Measurements from ENCODE around the gene SHISA7. TPM values are rescaled to one million over a fixed set of nuclear protein-coding genes. Genes with fewer than 3 reads are reported as not detected.

SHISA7 gene
- total RNA-seq, 1 donor, result not detected

GRCh38 chr19:55457683-55458457, 14.8 kb upstream of the SHISA7 start:
- H3K4me3 ChIP-seq (ENCODE audit: low read depth, low read length), result no peak overlapping the region
- no peak for DNase-seq (ENCODE audit: low read depth)
- no peak for TF ChIP-seq CTCF (IDR thresholded peaks at IDR 0.05; ENCODE audit: insufficient read depth, low read length)

DNA sequence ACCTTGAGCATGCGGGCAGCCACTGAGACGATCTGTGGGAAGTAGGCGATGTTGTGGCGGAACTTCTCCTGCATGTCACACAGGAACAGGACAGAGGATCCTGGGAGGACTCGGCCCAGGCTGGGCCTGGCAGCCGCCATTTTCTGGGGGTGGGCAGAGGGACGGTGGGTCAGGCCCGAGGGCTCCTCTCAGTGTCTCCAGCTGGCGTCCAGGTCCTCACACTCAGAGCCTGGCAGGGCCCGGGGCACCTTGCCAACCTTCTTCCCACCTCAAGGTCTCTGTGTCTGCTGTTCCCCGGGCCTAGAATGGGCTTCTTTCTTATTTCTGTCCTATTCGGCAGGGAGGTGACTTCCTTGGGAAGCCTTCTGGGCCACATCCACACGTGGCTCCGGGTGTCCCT, 13.2 kb upstream of the SHISA7 start:
- no peak for TF ChIP-seq CTCF (IDR thresholded peaks at IDR 0.05; ENCODE audit: insufficient read depth, low read length)
- H3K4me3 ChIP-seq (ENCODE audit: low read depth, low read length), result no peak overlapping the region
- DNase-seq (ENCODE audit: low read depth), result no peak

DNA sequence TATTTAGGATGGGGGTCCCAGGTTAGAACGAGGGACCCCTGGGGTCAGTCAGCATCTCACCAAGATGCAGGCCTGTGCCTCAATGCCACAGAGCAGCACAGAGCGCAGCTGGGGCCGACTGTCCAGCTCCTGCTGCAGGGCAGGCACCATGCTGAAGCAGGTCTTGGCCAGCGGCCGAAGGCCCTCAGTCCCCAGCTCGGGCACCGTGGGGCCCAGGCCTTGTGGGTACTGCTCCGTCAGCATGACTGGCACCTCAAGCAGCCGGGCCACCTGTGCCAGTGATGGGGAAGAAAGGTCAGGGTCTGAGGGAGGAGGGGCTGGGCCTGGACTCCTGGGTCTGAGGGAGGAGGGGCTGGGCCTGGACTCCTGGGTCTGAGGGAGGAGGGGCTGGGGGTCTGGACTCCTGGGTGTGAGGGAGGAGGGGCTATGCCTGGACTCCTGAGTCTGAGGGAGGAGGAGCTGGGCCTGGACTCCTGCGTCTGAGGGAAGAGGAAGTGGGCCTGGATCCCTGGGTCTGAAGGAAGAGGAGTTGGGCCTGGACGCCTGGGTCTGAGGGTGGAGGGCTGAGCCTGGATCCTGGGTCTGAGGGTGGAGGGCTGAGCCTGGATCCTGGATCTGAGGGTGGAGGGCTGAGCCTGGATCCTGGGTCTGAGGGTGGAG, 12.6 kb upstream of the SHISA7 start:
- DNase-seq (ENCODE audit: low read depth), result no peak
- H3K4me3 ChIP-seq (ENCODE audit: low read depth, low read length), result no peak overlapping the region
- no peak for TF ChIP-seq CTCF (IDR thresholded peaks at IDR 0.05; ENCODE audit: insufficient read depth, low read length)

DNA sequence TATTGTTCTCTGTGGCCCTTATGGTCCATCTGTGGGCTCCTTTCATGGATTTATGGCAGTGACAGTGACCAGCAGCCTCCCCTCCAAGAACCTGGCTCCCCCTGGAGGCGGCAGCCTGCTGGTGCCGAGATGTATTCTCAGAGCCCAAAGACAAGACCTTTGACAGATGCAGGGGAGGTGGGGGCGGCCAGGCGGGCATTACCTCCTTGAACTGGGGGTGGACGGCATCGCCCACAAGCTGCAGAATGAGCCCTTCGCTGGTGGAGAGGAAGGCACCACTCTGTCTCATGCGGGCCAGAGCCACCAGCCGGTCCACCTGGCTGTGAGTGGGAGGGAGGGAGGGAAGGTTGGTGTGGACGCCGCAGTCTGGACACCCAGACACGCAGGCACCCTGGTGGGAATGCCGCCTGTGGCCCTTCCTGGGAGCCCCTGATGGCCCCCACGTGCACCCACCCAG, 11.7 kb upstream of the SHISA7 start:
- peak; percentile 76 for TF ChIP-seq CTCF (IDR thresholded peaks at IDR 0.05; ENCODE audit: insufficient read depth, low read length)
- DNase-seq (ENCODE audit: low read depth), result no peak

GRCh38 chr19:55453511-55454260, 10.6 kb upstream of the SHISA7 start:
- DNase-seq (ENCODE audit: low read depth), result no peak
- no peak overlapping the region for H3K4me3 ChIP-seq (ENCODE audit: low read depth, low read length)
- no peak for TF ChIP-seq CTCF (IDR thresholded peaks at IDR 0.05; ENCODE audit: insufficient read depth, low read length)

More for the DNA sequence above, 11.7 kb upstream of the SHISA7 start:
- H3K4me3 ChIP-seq (ENCODE audit: low read depth, low read length), result no peak overlapping the region

DNA sequence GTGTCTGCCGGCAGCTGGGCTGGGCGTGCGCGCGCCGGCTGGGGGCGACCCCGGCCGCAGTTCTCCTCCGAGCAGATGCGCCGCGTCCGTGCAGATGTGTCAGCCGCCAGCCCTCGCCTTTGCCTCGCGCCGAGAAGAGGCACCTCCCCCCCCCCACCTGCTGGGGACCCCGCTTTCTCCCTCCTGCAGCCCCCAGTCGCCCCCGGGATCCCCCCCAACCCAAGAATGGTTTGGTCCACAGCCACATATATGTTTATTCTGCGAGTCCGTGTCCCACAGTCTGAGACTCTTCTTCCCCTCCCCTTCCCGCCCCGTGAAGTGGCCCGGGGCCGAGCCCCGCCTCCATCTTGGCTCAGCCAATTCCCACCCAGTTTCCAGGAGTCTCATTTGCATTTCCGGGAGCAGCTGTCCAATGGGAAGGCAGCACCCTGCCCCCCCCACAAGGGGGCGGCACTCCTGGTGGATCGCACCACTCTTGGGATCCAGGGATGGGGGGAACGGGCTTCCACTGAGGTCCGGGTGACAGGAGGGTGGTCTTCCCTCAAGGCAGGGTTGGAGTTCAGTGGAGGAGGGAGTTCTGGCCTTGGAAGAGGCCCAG, 9.7 kb upstream of the SHISA7 start:
- DNase-seq (ENCODE audit: low read depth), result peak; percentile 42
- H3K4me3 ChIP-seq (ENCODE audit: low read depth, low read length), result no peak overlapping the region
- no peak for TF ChIP-seq CTCF (IDR thresholded peaks at IDR 0.05; ENCODE audit: insufficient read depth, low read length)
